GM12873 (cell line): ENCODE results near the gene SNRK.

ENCODE experiments used
- TF ChIP-seq, protein P1 (sequence below): IDR thresholded peaks from 2 replicates; pipeline ENCODE4 v1.5.1; 2012; ENCODE audit warnings: low read depth, mild to moderate bottlenecking, moderate library complexity, low read length, control low read depth; ENCODE audit not compliant: insufficient read depth; ENCODE audit errors: missing control alignments

SNRK gene

DNA sequence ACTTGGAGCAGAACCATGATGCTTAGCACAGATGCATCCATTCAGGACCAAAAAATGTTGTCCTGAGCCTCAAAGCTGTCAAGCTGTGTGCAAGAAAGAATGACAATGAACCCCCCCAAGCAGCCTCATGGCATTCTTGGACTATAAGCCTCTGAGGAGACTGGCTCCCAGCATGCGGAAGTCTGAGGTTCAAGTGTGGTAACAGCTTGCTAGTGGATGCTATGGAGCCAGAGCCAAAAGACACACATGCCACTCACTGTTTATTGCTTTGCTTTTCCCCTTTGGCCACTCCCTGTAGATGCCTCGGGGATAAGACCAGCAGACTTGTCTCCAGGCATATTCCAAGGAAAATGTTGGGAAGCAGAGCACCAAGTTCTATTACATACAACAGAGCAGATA, 38.2 kb upstream of the SNRK start:
- TF ChIP-seq, protein P1, sequence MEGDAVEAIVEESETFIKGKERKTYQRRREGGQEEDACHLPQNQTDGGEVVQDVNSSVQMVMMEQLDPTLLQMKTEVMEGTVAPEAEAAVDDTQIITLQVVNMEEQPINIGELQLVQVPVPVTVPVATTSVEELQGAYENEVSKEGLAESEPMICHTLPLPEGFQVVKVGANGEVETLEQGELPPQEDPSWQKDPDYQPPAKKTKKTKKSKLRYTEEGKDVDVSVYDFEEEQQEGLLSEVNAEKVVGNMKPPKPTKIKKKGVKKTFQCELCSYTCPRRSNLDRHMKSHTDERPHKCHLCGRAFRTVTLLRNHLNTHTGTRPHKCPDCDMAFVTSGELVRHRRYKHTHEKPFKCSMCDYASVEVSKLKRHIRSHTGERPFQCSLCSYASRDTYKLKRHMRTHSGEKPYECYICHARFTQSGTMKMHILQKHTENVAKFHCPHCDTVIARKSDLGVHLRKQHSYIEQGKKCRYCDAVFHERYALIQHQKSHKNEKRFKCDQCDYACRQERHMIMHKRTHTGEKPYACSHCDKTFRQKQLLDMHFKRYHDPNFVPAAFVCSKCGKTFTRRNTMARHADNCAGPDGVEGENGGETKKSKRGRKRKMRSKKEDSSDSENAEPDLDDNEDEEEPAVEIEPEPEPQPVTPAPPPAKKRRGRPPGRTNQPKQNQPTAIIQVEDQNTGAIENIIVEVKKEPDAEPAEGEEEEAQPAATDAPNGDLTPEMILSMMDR, result no peak

DNA sequence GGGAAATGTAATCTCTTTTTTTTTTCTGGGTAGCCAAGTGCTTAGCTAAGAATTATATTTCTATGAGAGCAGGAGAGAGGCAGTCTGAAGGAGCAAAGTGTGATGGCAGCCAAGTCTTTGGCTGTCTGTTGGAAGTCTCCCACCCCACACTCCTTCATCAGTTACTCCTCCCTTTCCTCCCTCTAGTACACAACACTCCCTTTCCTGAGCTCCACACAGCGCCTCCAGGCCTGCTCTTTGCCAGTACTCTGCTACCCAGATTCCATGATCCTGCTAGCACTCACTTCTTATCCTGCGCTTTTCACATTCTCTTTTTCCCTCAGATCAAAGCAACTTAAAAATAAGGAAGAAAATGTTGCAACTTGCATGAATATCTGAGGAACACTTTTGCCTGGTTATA, 37.4 kb upstream of the SNRK start:
- TF ChIP-seq, protein P1, result no peak

DNA sequence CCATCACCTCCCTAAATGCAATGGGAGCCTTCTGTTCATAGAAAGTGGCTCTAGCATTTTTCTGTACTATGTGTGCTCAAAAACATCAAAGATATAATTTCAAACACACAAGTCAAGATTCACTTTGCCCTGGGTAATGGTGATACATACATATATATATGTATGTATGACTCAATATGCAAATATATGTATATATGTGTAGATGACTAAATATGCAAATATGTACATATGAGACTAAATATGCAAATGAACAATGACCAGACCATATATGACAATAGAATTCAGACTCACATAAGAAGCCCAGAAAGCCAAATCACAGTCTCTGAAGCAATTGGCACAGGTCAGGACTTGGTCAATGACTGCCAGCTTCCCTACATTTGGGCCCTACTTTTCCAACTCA, 36.9 kb upstream of the SNRK start:
- TF ChIP-seq, protein P1, result no peak

DNA sequence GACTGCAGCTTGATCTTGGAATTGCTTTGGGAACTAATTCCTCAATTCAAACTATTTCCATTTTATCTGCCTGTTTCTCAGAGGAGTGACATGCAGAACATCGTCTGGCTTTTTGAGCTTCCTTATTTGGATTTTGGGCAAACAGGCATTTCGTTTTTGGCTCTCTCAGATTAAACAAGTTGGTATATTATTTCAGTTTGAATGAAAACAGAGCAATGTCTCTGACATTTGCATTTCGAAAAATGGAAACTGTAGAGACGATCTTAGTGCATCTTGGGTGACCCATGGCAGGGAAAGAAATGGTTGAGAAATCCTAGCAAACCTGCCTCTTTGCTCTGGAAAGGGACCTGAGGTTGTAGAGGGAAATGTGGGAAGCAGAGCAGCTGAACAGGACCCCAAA, 33.0 kb upstream of the SNRK start:
- TF ChIP-seq, protein P1, result no peak

DNA sequence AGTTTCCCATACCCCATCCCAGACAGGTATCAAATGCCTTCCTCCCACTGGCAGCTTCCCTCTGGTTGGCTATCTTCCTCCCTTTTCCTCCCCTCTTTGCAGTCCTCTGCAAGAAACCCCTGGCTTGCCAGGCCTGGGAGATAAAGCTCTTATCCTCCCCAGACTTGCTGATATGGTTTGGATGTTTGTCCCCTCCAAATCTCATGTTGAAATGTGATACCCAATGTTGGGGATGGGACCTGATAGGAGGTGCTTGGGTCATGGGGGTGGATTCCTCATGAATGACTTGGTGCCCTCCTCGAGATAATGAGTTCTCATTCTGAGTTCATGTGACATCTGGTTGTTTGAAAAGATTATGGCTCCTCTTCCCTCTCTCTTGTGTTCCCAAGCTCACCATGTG, 32.2 kb upstream of the SNRK start:
- TF ChIP-seq, protein P1, result no peak

DNA sequence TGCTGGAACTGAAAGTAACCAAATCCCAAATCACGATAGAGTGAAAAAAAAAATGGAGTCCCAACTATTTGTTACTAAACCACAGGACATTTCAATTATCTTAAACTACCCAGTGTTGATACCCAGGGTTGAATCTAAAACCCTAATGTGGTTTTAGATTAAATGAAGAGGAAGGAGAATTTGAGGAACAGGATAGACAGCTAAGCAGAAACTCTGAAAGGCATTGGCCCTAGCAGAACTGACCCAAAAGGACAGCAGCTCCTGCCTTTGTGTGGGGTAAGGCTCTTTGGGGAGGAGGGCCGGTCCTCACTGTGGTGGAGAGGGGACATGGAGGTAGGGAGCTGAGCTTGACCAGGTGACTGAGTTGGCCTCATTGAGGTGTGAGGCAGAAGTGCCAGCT, 30.7 kb upstream of the SNRK start:
- TF ChIP-seq, protein P1, result no peak

DNA sequence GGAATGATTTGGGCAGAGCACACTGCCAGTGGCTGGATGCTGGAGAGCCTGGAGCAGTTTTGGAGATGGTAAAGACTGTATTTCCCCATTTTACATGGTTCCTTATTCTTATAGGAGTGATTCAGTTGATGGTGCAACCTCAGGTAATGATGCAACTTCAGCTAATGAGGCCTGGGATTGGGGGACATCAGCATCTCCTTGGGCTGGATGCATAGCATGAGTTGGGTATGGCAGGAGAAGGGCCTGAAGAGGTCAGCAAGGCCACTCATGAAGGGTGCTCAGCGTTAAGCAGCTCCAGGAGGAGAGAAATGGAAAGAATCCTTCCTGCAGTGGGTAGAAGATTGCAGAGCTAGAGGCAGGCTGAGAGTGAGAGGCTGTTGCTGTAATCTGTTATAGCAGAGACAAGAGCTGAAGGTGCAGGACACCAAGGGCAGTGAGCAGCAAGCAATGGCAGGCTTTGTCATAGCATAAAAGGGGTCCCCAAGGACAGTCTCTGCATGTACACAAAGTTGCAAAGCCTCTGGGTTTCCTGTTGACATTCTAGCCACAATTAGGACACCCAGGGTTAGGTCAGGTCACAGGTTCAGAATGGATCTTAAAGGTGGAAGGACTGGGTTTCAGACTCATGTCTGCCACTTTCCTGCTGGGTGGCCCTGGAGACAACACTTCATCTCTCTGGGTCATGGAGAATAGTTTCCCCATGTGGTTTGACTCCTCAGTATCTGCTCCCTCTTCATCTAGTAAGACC, 29.5 kb upstream of the SNRK start:
- TF ChIP-seq, protein P1, result no peak

DNA sequence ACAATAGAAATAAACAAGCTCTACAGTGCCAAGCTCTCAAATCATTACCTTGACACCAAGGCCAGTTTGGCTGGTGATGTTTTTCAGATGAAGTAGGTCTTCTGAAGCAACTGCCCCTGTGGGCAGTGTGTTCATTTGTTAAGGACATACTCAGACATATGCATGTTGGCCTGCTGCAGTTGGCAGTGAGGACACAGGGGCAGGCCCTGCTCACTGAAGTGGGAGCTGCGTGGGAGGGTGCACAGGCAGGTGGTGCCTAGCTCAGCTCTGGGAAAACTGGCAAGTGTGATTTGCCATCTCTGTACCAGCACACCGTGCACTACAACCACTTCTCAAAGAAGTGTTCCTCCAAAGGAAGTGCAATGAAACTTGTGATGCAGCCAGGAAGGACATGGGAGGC, 28.5 kb upstream of the SNRK start:
- TF ChIP-seq, protein P1, result no peak
